GM19468 (cell line): Measurements from ENCODE around the gene VIL1.

Source experiments
- ATAC-seq: cut with Tn5 transposase; IDR thresholded peaks from one replicate; pipeline ENCODE4 v1.9.1; 2021; ENCODE audit warnings: mild to moderate bottlenecking, moderate library complexity, moderate number of reproducible peaks; ENCODE audit not compliant: unreplicated experiment; ENCODE audit errors: extremely low read depth

VIL1 gene

GRCh38 chr2:218418717-218419458 lies at the start of gene VIL1:
Gene VIL1 (plus strand): TSS chr2:218419123. CDS start chr2:218423779, 4,656 bp downstream.
- ATAC-seq, result no peak

- ATAC-seq, result no peak
Observed at GRCh38 chr2:218369330-218369729, 49.6 kb upstream of the VIL1 start.

GRCh38 chr2:218370410-218371063 lies 48.4 kb upstream of the VIL1 start:
- ATAC-seq, result no peak

- no peak for ATAC-seq
Observed at GRCh38 chr2:218371983-218372350, 47.0 kb upstream of the VIL1 start.

GRCh38 chr2:218374795-218375194 lies 44.1 kb upstream of the VIL1 start:
- no peak for ATAC-seq

- no peak for ATAC-seq
Observed at GRCh38 chr2:218375212-218375611, 43.7 kb upstream of the VIL1 start.

- ATAC-seq, result no peak
Observed at GRCh38 chr2:218378053-218378452, 40.9 kb upstream of the VIL1 start.

- no peak for ATAC-seq
Observed at GRCh38 chr2:218381916-218382366, 37.0 kb upstream of the VIL1 start, which contains the start of gene SLC11A1. Gene SLC11A1 (plus strand): TSS chr2:218382273. CDS start chr2:218382369, 96 bp downstream.

- no peak for ATAC-seq
Observed at GRCh38 chr2:218382785-218383184, 36.1 kb upstream of the VIL1 start.

GRCh38 chr2:218383892-218384519 lies 34.9 kb upstream of the VIL1 start:
- no peak for ATAC-seq

GRCh38 chr2:218384975-218385374 lies 33.9 kb upstream of the VIL1 start:
- no peak for ATAC-seq

GRCh38 chr2:218386505-218387368 lies 32.2 kb upstream of the VIL1 start:
- no peak for ATAC-seq

GRCh38 chr2:218387369-218388194 lies 31.3 kb upstream of the VIL1 start:
- no peak for ATAC-seq

GRCh38 chr2:218389333-218390150 lies 29.4 kb upstream of the VIL1 start:
- no peak for ATAC-seq

GRCh38 chr2:218391202-218391601 lies 27.7 kb upstream of the VIL1 start:
- no peak for ATAC-seq

GRCh38 chr2:218392459-218392858 lies 26.5 kb upstream of the VIL1 start:
- no peak for ATAC-seq

- no peak for ATAC-seq
Observed at GRCh38 chr2:218392891-218393462, 25.9 kb upstream of the VIL1 start.

- ATAC-seq, result no peak
Observed at GRCh38 chr2:218393750-218394290, 25.1 kb upstream of the VIL1 start.
